ENCODE data around the gene INF2.
"Not testable (repeated sequence)": the region's sequence is repeated elsewhere in the genome, so short reads cannot be mapped to it uniquely, and the experiment has no call there.

Gene INF2

DNA sequence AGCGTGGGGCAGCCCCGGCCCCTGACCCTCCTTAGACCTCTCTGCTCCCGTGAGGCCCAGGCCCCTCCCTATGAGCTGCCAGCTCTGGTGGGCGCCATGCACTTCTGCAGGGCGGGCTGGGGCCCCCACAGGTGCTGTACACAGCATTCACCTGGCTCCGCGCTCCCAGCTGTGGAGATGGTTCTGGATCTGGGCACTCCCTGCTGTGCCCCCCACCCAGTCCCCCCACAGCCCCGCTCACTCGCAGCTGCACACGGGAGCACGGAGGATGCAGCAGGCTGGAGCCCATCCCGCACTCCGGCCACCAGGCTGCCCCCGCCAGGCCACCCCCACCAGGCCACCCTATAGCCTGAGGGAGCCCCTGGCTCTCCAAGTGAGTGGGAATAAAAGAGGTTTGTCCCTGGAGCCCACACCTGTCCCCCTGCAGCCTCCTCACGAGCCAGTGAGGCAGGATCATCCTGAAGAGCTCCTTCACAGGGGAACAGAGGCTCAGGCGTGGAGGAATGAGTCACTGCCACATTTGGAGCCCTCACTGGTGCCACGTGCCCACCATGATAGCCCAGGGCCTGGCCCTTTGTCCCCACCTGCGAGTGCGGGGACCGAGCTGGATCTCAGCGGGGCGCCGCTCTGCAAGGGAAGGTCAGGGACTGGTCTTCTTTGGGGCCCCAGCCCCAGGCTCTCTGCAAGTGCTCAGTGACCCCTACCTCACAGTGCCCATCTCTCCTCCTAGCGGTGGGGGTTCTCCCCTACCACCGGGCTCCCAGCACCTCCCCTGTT lies 36.5 kb downstream of the INF2 start:
- ChIA-PET POLR2A (interaction anchor here (1.0 to 2.7 kb wide), 2 partner anchors 25 to 26 kb away, joined by 3 to 18 read pairs; partner anchors contain the start of gene SIVA1), CTCF (no interaction called here)
- DNase-seq (ENCODE audit: extremely low spot score) = no peak
- TF ChIP-seq FOXK2 (IDR thresholded peaks at IDR 0.05) (no peak), SP1 (IDR thresholded peaks at IDR 0.05) (no peak), TARDBP (IDR thresholded peaks at IDR 0.05) (no peak), HDGF (IDR thresholded peaks at IDR 0.05; ENCODE audit: borderline replicate concordance) (no peak), ARNT (IDR thresholded peaks at IDR 0.05) (no peak), BHLHE40 (IDR thresholded peaks at IDR 0.05; ENCODE audit: borderline replicate concordance) (no peak), CTBP1 (IDR thresholded peaks at IDR 0.05; ENCODE audit: borderline replicate concordance) (no peak), FOXM1 (IDR thresholded peaks at IDR 0.05; ENCODE audit: borderline replicate concordance) (no peak)

DNA sequence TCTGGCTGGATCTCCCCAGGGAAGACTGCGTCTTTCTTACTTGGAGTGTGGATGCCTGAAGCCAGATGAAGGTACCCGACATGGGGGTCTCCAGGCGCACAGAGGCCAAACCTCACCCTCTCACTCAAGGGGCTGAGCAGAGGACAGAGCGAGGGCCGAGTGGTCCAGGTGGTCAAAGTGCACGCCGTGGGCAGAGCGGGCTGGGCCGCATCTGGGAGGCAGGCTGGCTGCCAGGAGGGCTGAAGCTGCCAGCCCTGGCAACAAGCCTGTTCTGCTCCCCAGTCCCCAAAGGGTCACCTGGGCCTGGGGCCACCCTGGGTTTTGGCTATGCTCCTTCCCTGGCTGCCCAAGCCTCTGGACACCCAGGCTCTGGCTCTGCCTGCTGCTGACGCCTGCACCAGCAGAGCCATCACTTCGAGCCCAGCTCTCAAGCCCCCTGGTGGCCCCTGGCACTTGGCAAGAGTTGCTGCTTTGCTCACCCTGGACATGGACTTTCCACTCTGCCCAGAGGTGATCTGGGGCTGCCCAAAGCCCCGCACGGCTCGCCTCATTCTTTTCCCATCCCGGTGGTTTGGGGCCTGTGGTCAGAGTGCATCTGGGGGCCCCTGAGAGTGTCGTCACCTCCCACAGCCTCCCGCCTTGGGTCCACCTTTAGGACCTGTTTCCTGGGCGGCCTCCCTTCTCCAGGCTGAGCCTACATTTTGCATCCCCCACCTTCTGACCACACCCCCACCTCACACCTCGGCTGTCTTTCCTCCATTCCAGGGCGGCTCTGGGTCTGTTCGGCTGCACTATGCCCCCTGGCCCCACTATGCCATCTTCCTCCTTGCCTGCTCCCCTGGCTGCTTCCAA lies 37.4 kb downstream of the INF2 start:
- POLR2A ChIA-PET = interaction anchor here (2.7 kb wide), 1 partner anchor 26 kb away, joined by 18 read pairs; the partner anchor contains the start of gene SIVA1
- no peak for DNase-seq (ENCODE audit: extremely low spot score)
- CTCF ChIA-PET = no interaction called here
- TF ChIP-seq PKNOX1 (IDR thresholded peaks at IDR 0.05) (no peak), SP1 (IDR thresholded peaks at IDR 0.05) (no peak), BHLHE40 (IDR thresholded peaks at IDR 0.05; ENCODE audit: borderline replicate concordance) (no peak), ARNT (IDR thresholded peaks at IDR 0.05) (no peak), FOXK2 (IDR thresholded peaks at IDR 0.05) (no peak), HDGF (IDR thresholded peaks at IDR 0.05; ENCODE audit: borderline replicate concordance) (no peak), ELF4 (IDR thresholded peaks at IDR 0.05) (no peak), FOXM1 (IDR thresholded peaks at IDR 0.05; ENCODE audit: borderline replicate concordance) (no peak), FOXA1 (IDR thresholded peaks at IDR 0.05) (no peak), LEF1 (IDR thresholded peaks at IDR 0.05; ENCODE audit: borderline replicate concordance) (no peak), L3MBTL2 (conservative IDR thresholded peaks at IDR 0.05) (no peak), SUZ12 (IDR thresholded peaks at IDR 0.05) (no peak), TARDBP (IDR thresholded peaks at IDR 0.05) (no peak), CTBP1 (IDR thresholded peaks at IDR 0.05; ENCODE audit: borderline replicate concordance) (no peak), NFRKB (IDR thresholded peaks at IDR 0.05) (no peak)

- TF ChIP-seq LEF1 (IDR thresholded peaks at IDR 0.05; ENCODE audit: borderline replicate concordance) = no peak
- TF ChIP-seq SP1 (IDR thresholded peaks at IDR 0.05) = no peak
- TF ChIP-seq ELF4 (IDR thresholded peaks at IDR 0.05) = no peak
- TF ChIP-seq BHLHE40 (IDR thresholded peaks at IDR 0.05; ENCODE audit: borderline replicate concordance) = no peak
- ChIA-PET POLR2A (interaction anchor here (0.9 kb wide), 1 partner anchor 51 kb away, joined by 3 read pairs; no protein-coding TSS in a partner anchor), CTCF (no interaction called here)
- DNase-seq (ENCODE audit: extremely low spot score) = no peak
Measured at GRCh38 chr14:104728631-104729030, 39.2 kb downstream of the INF2 start.

DNA sequence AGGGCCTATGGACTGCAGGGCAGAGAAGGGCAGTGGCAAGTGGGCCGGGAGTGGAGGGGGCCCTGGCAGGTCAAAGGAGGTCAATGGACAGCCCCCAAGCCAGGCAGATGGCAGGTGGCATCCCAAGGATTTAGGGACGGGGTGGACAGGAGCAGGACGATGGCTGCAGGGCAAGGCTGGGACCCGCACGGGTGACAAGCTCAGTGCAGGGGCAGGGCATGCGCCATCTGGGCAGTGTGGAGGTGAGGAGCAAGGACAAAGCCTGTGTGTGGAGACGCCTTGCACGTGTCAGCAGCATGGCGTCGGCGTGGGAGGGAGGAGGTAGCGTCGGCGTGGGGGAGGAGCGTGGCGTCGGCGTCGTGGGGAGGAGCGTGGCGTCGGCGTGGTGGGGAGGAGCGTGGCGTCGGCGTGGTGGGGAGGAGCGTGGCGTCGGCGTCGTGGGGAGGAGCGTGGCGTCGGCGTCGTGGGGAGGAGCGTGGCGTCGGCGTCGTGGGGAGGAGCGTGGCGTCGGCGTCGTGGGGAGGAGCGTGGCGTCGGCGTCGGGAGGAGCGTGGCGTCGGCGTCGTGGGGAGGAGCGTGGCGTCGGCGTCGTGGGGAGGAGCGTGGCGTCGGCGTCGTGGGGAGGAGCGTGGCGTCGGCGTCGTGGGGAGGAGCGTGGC lies 39.9 kb downstream of the INF2 start:
- DNase-seq (ENCODE audit: extremely low spot score); CTCF ChIA-PET: not testable (repeated sequence)
- POLR2A ChIA-PET = interaction anchor here (0.9 kb wide), 1 partner anchor 52 kb away, joined by 3 read pairs; no protein-coding TSS in a partner anchor

DNA sequence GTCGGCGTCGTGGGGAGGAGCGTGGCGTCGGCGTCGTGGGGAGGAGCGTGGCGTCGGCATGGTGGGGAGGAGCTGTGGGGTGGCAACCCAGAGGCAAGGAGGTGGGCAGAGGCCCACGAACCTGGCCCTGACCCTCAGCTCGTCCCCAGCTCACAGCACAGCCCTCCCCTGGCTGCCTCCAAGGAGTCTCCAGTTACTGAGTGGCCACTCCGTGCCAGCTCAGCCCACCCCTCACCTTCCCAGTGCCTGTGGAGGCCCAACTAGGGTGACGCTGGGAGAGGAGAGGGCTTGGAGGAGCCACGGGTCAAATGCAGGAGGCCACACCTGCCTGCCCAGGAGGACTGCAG lies 40.4 kb downstream of the INF2 start:
- POLR2A ChIA-PET = no interaction called here
- no peak for DNase-seq (ENCODE audit: extremely low spot score)
- TF ChIP-seq LEF1 (IDR thresholded peaks at IDR 0.05; ENCODE audit: borderline replicate concordance) (no peak), CTBP1 (IDR thresholded peaks at IDR 0.05; ENCODE audit: borderline replicate concordance) (no peak), BHLHE40 (IDR thresholded peaks at IDR 0.05; ENCODE audit: borderline replicate concordance) (no peak), HDGF (IDR thresholded peaks at IDR 0.05; ENCODE audit: borderline replicate concordance) (no peak)
- CTCF ChIA-PET = no interaction called here

- CTCF ChIA-PET = interaction anchor here (0.5 kb wide), 1 partner anchor 855 kb away, joined by 3 read pairs; no protein-coding TSS in a partner anchor
- no peak for DNase-seq (ENCODE audit: extremely low spot score)
- POLR2A ChIA-PET = interaction anchor here (0.7 kb wide), 1 partner anchor 22 kb away, joined by 3 read pairs; the partner anchor contains the start of gene SIVA1
- no peak for TF ChIP-seq LEF1 (IDR thresholded peaks at IDR 0.05; ENCODE audit: borderline replicate concordance)
- TF ChIP-seq NFRKB (IDR thresholded peaks at IDR 0.05) = no peak
- TF ChIP-seq L3MBTL2 (conservative IDR thresholded peaks at IDR 0.05) = no peak
- no peak for TF ChIP-seq BHLHE40 (IDR thresholded peaks at IDR 0.05; ENCODE audit: borderline replicate concordance)
- no peak for TF ChIP-seq ELF4 (IDR thresholded peaks at IDR 0.05)
- TF ChIP-seq SP1 (IDR thresholded peaks at IDR 0.05) = no peak
- no peak for TF ChIP-seq CTBP1 (IDR thresholded peaks at IDR 0.05; ENCODE audit: borderline replicate concordance)
- no peak for TF ChIP-seq HDGF (IDR thresholded peaks at IDR 0.05; ENCODE audit: borderline replicate concordance)
- TF ChIP-seq ZNF384 (IDR thresholded peaks at IDR 0.05) = no peak
- TF ChIP-seq FOXK2 (IDR thresholded peaks at IDR 0.05) = no peak
Measured at GRCh38 chr14:104730487-104730886, 41.1 kb downstream of the INF2 start.

Measured in HEK293T (cell line).